Vagina (tissue), 2 donors: ENCODE results near the gene DDX49.

ENCODE experiments used
- POLR2A ChIP-seq, 2 donors: fragments of 450-650 bp; IDR thresholded peaks; one replicate each; pipeline ENCODE4 v1.6.1; 2017; ENCODE audit warnings: antibody characterized with exemption in 2 of 2, mild to moderate bottlenecking in 2 of 2, moderate library complexity in 2 of 2
- POLR2AphosphoS5 ChIP-seq, 2 donors: sonication (generic); formaldehyde crosslinking; IDR thresholded peaks; one replicate each; pipeline ENCODE4 v1.9.0; 2017; ENCODE audit warnings: antibody characterized with exemption in 2 of 2, mild to moderate bottlenecking in 2 of 2, low read depth in 1 of 2; ENCODE audit not compliant: insufficient read depth in 1 of 2
- TF ChIP-seq, protein P1 (sequence below), 3 experiments: fragments of 450-650 bp in 2 of 3; fragments of 200-600 bp in 1 of 3; sonication (generic) in 1 of 3; IDR thresholded peaks; one replicate each; pipeline ENCODE4 v1.5.1; 2017 to 2019; ENCODE audit warnings: antibody characterized with exemption in 3 of 3, mild to moderate bottlenecking in 2 of 3, moderate library complexity in 2 of 3

DNA sequence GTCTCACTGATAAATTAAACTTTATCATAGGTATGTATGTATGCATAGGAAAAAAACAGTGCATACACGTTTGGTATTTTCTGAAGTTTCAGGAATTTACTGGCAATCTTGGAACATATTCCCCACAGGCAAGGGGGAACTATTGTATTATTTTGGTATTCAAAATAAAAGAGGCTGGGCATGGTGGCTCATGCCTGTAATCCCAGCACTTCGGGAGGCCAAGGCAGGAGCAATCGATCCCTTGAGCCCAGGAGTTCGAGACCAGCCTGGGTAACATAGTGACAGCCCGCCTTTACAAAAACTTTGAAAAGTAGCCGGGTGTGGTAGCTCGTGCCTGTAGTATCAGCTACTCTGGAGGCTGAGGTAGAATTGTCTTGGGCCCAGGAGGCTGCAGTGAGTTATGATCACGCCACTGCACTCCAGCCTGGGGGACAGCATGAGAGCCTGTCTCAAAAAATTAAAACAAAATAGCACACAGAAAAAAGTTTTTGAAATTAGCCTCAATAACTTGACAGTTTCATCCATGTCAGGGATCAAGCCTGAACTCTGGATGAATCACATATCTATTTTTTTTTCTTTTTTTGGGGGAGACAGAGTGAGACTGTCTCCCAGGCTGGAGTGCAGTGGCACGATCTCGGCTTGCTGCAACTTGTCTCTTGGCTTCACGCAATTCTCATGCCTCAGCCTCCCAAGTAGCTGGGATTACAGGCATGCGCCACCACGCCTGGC lies 50.6 kb downstream of the DDX49 start:
- TF ChIP-seq, protein P1, sequence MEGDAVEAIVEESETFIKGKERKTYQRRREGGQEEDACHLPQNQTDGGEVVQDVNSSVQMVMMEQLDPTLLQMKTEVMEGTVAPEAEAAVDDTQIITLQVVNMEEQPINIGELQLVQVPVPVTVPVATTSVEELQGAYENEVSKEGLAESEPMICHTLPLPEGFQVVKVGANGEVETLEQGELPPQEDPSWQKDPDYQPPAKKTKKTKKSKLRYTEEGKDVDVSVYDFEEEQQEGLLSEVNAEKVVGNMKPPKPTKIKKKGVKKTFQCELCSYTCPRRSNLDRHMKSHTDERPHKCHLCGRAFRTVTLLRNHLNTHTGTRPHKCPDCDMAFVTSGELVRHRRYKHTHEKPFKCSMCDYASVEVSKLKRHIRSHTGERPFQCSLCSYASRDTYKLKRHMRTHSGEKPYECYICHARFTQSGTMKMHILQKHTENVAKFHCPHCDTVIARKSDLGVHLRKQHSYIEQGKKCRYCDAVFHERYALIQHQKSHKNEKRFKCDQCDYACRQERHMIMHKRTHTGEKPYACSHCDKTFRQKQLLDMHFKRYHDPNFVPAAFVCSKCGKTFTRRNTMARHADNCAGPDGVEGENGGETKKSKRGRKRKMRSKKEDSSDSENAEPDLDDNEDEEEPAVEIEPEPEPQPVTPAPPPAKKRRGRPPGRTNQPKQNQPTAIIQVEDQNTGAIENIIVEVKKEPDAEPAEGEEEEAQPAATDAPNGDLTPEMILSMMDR (IDR thresholded peaks at IDR 0.05) = no peak
- TF ChIP-seq POLR2A (IDR thresholded peaks at IDR 0.05) (no peak), POLR2AphosphoS5 (IDR thresholded peaks at IDR 0.05; ENCODE audit: insufficient read depth in 1 of 2, low read depth in 1 of 2) (no peak)
